ENCODE results near the gene PCDH9.

Gene PCDH9

DNA sequence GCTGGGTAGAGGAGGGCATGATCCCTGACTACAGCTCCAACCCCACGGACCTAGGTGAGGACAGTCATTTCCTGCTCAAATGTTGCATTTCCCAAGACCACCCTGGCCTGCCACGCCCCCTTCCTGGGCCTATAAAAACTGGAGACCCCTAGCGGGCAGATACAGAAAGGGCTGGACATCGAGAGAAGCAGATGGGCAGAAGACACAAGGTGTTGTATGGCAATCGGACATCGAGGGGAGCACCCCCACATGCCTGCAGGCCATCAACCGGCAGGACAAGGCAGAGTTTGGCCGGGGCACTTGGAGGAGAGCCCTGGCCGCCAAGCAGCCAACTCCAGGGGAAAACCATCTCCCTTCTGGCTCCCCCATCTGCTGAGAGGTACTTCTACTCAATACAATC is 746.4 kb downstream of the PCDH9 start:
- H3K9me3 ChIP-seq (ENCODE audit: insufficient read depth, low read length) = no peaks in the 10 kb centered on the region
- no peak overlapping the region for H2AFZ ChIP-seq (ENCODE audit: low read depth, low read length)
- no peaks in the 10 kb centered on the region; the same call in 1 of the 2 replicates for H3K4me1 ChIP-seq (ENCODE audit: low read length)
- H3K27me3 ChIP-seq (ENCODE audit: low read depth, low read length) = no peaks in the 10 kb centered on the region
- H4K20me1 ChIP-seq (ENCODE audit: insufficient read depth, low read length) = no peaks in the 10 kb centered on the region
- H3K79me2 ChIP-seq (ENCODE audit: low read length) = no peaks in the 10 kb centered on the region
- no peak overlapping the region for H3K4me2 ChIP-seq (ENCODE audit: low read length)
- H3K27ac ChIP-seq (ENCODE audit: low read length) = no peak overlapping the region
- no peaks in the 10 kb centered on the region for H3K36me3 ChIP-seq (replicated peaks; ENCODE audit: low read depth, low read length)
- no peak overlapping the region for H3K9ac ChIP-seq (ENCODE audit: low read length)
- no peak overlapping the region for H3K4me3 ChIP-seq (ENCODE audit: low read length)
- no peak for TF ChIP-seq EZH2phosphoT487 (IDR thresholded peaks at IDR 0.05; ENCODE audit: low read depth)
- TF ChIP-seq, protein P1, sequence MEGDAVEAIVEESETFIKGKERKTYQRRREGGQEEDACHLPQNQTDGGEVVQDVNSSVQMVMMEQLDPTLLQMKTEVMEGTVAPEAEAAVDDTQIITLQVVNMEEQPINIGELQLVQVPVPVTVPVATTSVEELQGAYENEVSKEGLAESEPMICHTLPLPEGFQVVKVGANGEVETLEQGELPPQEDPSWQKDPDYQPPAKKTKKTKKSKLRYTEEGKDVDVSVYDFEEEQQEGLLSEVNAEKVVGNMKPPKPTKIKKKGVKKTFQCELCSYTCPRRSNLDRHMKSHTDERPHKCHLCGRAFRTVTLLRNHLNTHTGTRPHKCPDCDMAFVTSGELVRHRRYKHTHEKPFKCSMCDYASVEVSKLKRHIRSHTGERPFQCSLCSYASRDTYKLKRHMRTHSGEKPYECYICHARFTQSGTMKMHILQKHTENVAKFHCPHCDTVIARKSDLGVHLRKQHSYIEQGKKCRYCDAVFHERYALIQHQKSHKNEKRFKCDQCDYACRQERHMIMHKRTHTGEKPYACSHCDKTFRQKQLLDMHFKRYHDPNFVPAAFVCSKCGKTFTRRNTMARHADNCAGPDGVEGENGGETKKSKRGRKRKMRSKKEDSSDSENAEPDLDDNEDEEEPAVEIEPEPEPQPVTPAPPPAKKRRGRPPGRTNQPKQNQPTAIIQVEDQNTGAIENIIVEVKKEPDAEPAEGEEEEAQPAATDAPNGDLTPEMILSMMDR (IDR thresholded peaks at IDR 0.05; ENCODE audit: low read depth, low read length) = no peak

DNA sequence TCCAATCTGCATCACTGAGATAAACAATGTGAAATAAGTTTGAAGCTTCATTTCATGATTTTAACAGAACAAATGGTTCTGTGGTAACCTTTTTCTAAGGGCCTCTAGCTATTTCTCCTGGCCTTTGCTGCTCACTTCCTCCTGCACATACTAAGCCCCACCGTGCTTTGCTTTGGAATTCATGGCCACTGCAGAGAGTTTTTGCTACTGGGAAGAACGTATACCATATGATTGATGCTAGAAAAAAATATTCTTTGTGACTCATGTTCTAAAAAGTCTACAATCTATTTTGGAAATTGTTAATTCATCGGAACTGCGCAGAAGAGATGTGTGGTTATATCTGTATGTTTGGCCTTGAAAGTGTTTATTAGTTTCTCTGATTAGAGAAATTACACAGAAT is 747.3 kb downstream of the PCDH9 start:
- no peak overlapping the region for H2AFZ ChIP-seq (ENCODE audit: low read depth, low read length)
- no peaks in the 10 kb centered on the region for H3K36me3 ChIP-seq (replicated peaks; ENCODE audit: low read depth, low read length)
- H3K4me2 ChIP-seq (ENCODE audit: low read length) = no peak overlapping the region
- H3K4me1 ChIP-seq (ENCODE audit: low read length) = peaks cover 8% of the 10 kb centered on the region
- H3K27me3 ChIP-seq (ENCODE audit: low read depth, low read length) = no peaks in the 10 kb centered on the region
- H4K20me1 ChIP-seq (ENCODE audit: insufficient read depth, low read length) = no peaks in the 10 kb centered on the region
- no peaks in the 10 kb centered on the region for H3K79me2 ChIP-seq (ENCODE audit: low read length)
- H3K4me3 ChIP-seq (ENCODE audit: low read length) = no peak overlapping the region
- TF ChIP-seq, protein P1 (IDR thresholded peaks at IDR 0.05; ENCODE audit: low read depth, low read length) = no peak
- no peak for TF ChIP-seq EZH2phosphoT487 (IDR thresholded peaks at IDR 0.05; ENCODE audit: low read depth)
- H3K27ac ChIP-seq (ENCODE audit: low read length) = no peak overlapping the region
- no peaks in the 10 kb centered on the region for H3K9me3 ChIP-seq (ENCODE audit: insufficient read depth, low read length)
- H3K9ac ChIP-seq (ENCODE audit: low read length) = no peak overlapping the region

DNA sequence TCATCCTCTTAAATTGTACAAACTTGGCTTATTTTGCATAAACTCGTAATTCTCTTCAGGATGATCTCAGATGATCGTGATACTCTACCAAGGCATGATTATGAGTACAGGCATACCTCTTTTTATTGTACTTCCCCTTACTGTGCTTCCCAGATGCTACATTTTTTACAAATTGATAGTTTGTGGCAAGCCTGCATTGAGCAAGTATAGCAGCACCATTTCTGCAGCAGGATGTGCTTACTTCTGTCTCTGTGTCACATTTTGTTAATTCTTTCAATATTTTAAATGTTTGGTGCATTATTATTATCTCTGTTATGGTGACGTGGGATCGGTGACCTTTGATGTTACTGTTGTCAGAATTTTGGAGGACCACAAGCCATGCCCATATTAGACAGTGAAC is 752.3 kb downstream of the PCDH9 start:
- Histone ChIP-seq H3K27me3 (ENCODE audit: low read depth, low read length) (no peaks in the 10 kb centered on the region), H2AFZ (ENCODE audit: low read depth, low read length) (peak overlapping the region; percentile 75), H4K20me1 (ENCODE audit: insufficient read depth, low read length) (no peaks in the 10 kb centered on the region)

DNA sequence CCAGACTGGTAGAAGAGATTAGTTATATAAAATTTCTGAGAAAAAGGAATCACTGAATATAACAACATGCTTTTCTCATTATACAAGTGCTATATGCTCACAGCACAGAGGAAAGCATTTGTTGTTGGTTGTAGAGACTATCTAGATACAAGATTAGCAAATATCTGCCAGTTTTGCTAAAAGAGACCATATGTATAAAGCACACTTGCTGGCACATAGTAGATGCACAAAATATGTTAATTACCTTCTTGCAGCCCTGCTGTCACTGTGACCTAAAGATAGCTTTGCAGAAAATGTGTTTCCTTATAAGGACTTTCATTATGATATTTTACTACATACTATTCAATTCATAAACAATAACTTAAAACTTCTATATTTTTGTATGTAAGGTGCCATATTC is 755.1 kb downstream of the PCDH9 start:
- H2AFZ ChIP-seq (ENCODE audit: low read depth, low read length) = no peak overlapping the region
- no peak for TF ChIP-seq EZH2phosphoT487 (IDR thresholded peaks at IDR 0.05; ENCODE audit: low read depth)
- TF ChIP-seq, protein P1 (IDR thresholded peaks at IDR 0.05; ENCODE audit: low read depth, low read length) = no peak
- no peak overlapping the region for H3K4me2 ChIP-seq (ENCODE audit: low read length)
- H3K9ac ChIP-seq (ENCODE audit: low read length) = no peak overlapping the region
- no peaks in the 10 kb centered on the region for H3K27me3 ChIP-seq (ENCODE audit: low read depth, low read length)
- no peak overlapping the region for H3K4me3 ChIP-seq (ENCODE audit: low read length)
- no peaks in the 10 kb centered on the region for H3K9me3 ChIP-seq (ENCODE audit: insufficient read depth, low read length)
- H4K20me1 ChIP-seq (ENCODE audit: insufficient read depth, low read length) = no peaks in the 10 kb centered on the region
- H3K27ac ChIP-seq (ENCODE audit: low read length) = no peak overlapping the region
- no peaks in the 10 kb centered on the region for H3K36me3 ChIP-seq (replicated peaks; ENCODE audit: low read depth, low read length)
- no peaks in the 10 kb centered on the region for H3K79me2 ChIP-seq (ENCODE audit: low read length)
- peaks cover 14% of the 10 kb centered on the region for H3K4me1 ChIP-seq (ENCODE audit: low read length)

More for the DNA sequence above, 752.3 kb downstream of the PCDH9 start:
- Histone ChIP-seq H3K36me3 (replicated peaks; ENCODE audit: low read depth, low read length) (no peaks in the 10 kb centered on the region), H3K79me2 (ENCODE audit: low read length) (no peaks in the 10 kb centered on the region), H3K9me3 (ENCODE audit: insufficient read depth, low read length) (no peaks in the 10 kb centered on the region), H3K27ac (ENCODE audit: low read length) (peak overlapping the region; percentile 4; the same call in 1 of the 2 replicates), H3K4me3 (ENCODE audit: low read length) (0 out of 2 replicates have a peak overlapping the region, but pooled peaks have one; percentile 2), H3K4me2 (ENCODE audit: low read length) (peak overlapping the region; percentile 28), H3K4me1 (ENCODE audit: low read length) (peaks cover 14% of the 10 kb centered on the region), H3K9ac (ENCODE audit: low read length) (no peak overlapping the region)
- TF ChIP-seq EZH2phosphoT487 (IDR thresholded peaks at IDR 0.05; ENCODE audit: low read depth) = no peak
- TF ChIP-seq, protein P1 (IDR thresholded peaks at IDR 0.05; ENCODE audit: low read depth, low read length) = no peak

Data from OCI-LY3 (cell line).